Endothelial cell of umbilical vein (primary cell): ENCODE data around the gene FLRT1. TPM values are rescaled to one million over a fixed set of nuclear protein-coding genes. Genes with fewer than 3 reads are reported as not detected.

ENCODE experiments used
- BruUV-seq: library from RNA; stranded (reverse); fragments of 400-500 nt; replicated peaks from 2 replicates; lab custom pipeline; 2021; lab: Mats Ljungman, UMichigan
- CTCF ChIA-PET: fragments of 300-600, 350-600 bp; sonication (Branson Sonifier 250); formaldehyde crosslinking; loops from one replicate; lab custom pipeline; 2021; ENCODE audit warnings: antibody characterized with exemption, inconsistent platforms; lab: Charles Lee
- POLR2A ChIA-PET: fragments of 300-600, 350-600 bp; sonication (Branson Sonifier 250); formaldehyde crosslinking; loops from one replicate; lab custom pipeline; 2021; ENCODE audit warnings: antibody characterized with exemption, inconsistent platforms; lab: Charles Lee
- DNase-seq: peaks from one replicate; pipeline ENCODE4 v3.0.0-alpha.2; 2011; ENCODE audit warnings: low read depth, low spot score
- FAIRE-seq: peaks from 2 replicates; lab custom pipeline; 2011; peaks lifted over from hg19 to GRCh38; lab: Jason Lieb, UNC
- H2AFZ ChIP-seq: 2 replicates; pipeline ENCODE4 v1.6.0; 2012; ENCODE audit warnings: low read depth, low read length, control low read depth, inconsistent platforms
- H3K27ac ChIP-seq: 2 replicates; pipeline ENCODE4 v1.5.1; 2011; ENCODE audit warnings: low read depth, mild to moderate bottlenecking, control low read depth, low read length, moderate library complexity; ENCODE audit not compliant: insufficient read depth
- H3K27me3 ChIP-seq, 2 experiments: 2 replicates each; pipeline versions ENCODE4 v1.6.0 to v1.6.1; 2011; ENCODE audit warnings: low read length in 2 of 2, mixed read lengths in 1 of 2; ENCODE audit not compliant: control insufficient read depth in 2 of 2, insufficient read depth in 2 of 2
- H3K36me3 ChIP-seq, 2 experiments: 2 replicates in 1 of 2; 3 replicates in 1 of 2; pipeline ENCODE4 v1.5.1; 2011; ENCODE audit warnings: low read length in 2 of 2, mild to moderate bottlenecking in 1 of 2, moderate library complexity in 1 of 2; ENCODE audit not compliant: control insufficient read depth in 2 of 2, insufficient read depth in 2 of 2; ENCODE audit errors: extremely low read depth in 1 of 2
- H3K4me1 ChIP-seq: 3 replicates; pipeline ENCODE4 v1.5.1; 2011; ENCODE audit warnings: mild to moderate bottlenecking, low read length; ENCODE audit not compliant: control insufficient read depth, insufficient read depth; ENCODE audit errors: extremely low read depth
- H3K4me2 ChIP-seq: 2 replicates; pipeline ENCODE4 v1.6.1; 2011; ENCODE audit warnings: low read length, control low read depth, mixed read lengths; ENCODE audit not compliant: insufficient read depth
- H3K4me3 ChIP-seq, 3 experiments: fragments of 200-600 bp in 1 of 3; sonication (generic), shearing (Covaris generic) in 1 of 3; replicated peaks in 1 of 3; 2 replicates each; pipeline ENCODE4 v1.5.1; 2011 to 2016; ENCODE audit warnings: control low read depth in 3 of 3, low read length in 3 of 3, mild to moderate bottlenecking in 2 of 3, inconsistent platforms in 1 of 3, low read depth in 1 of 3, moderate library complexity in 1 of 3; ENCODE audit not compliant: insufficient read depth in 1 of 3
- H3K79me2 ChIP-seq: 2 replicates; pipeline ENCODE4 v1.6.0; 2012; ENCODE audit warnings: low read length, inconsistent platforms; ENCODE audit not compliant: control insufficient read depth, insufficient read depth
- H3K9ac ChIP-seq: replicated peaks from 2 replicates; pipeline ENCODE3; 2011; ENCODE audit warnings: low read length, control low read depth; ENCODE audit not compliant: insufficient read depth; ENCODE audit errors: extremely low read depth
- H3K9me1 ChIP-seq: replicated peaks from 3 replicates; pipeline ENCODE4 v1.6.0; 2011; ENCODE audit warnings: mild to moderate bottlenecking, low read length; ENCODE audit not compliant: control insufficient read depth, insufficient read depth; ENCODE audit errors: extremely low read depth
- H3K9me3 ChIP-seq: replicated peaks from 2 replicates; pipeline ENCODE4 v1.5.1; 2012; ENCODE audit warnings: low read length, inconsistent platforms; ENCODE audit not compliant: control insufficient read depth, insufficient read depth
- H4K20me1 ChIP-seq: replicated peaks from 2 replicates; pipeline ENCODE3; 2011; ENCODE audit warnings: mild to moderate bottlenecking, low read length; ENCODE audit not compliant: control insufficient read depth, insufficient read depth; ENCODE audit errors: extremely low read depth
- CTCF ChIP-seq, 2 donors: IDR thresholded peaks; 1 replicate in 1 of 2; 2 replicates in 1 of 2; pipeline ENCODE4 v1.5.1; 2011; ENCODE audit warnings: low read length in 2 of 2, mild to moderate bottlenecking in 2 of 2, moderate library complexity in 2 of 2, control low read depth in 1 of 2, inconsistent platforms in 1 of 2, low read depth in 1 of 2; ENCODE audit not compliant: insufficient read depth in 1 of 2; ENCODE audit errors: extremely low read depth in 1 of 2
- EZH2 ChIP-seq: IDR thresholded peaks from 2 replicates; pipeline ENCODE4 v1.6.1; 2012; ENCODE audit warnings: borderline replicate concordance, low read depth, mild to moderate bottlenecking, moderate library complexity, low read length, inconsistent platforms; ENCODE audit not compliant: severe bottlenecking
- FOS ChIP-seq: IDR thresholded peaks from 2 replicates; pipeline ENCODE4 v1.6.1; 2011; ENCODE audit warnings: mild to moderate bottlenecking, low read length, moderate library complexity, borderline replicate concordance; ENCODE audit not compliant: insufficient read depth
- GATA2 ChIP-seq: IDR thresholded peaks from 2 replicates; pipeline ENCODE4 v1.7.0; 2011; ENCODE audit warnings: low read depth, mild to moderate bottlenecking, moderate library complexity, mixed read lengths, low read length; ENCODE audit not compliant: insufficient read length, insufficient read depth
- JUN ChIP-seq: IDR thresholded peaks from 2 replicates; pipeline ENCODE4 v1.6.1; 2011; ENCODE audit warnings: borderline replicate concordance, low read depth; ENCODE audit not compliant: insufficient read length, insufficient read depth
- MAX ChIP-seq: IDR thresholded peaks from 2 replicates; pipeline ENCODE4 v1.6.1; 2011; ENCODE audit not compliant: insufficient read depth, insufficient read length
- MYC ChIP-seq: IDR thresholded peaks from one replicate; pipeline ENCODE4 v1.6.1; 2011; ENCODE audit warnings: mild to moderate bottlenecking, low read depth, low read length
- POLR2A ChIP-seq: IDR thresholded peaks from 2 replicates; pipeline ENCODE4 v1.6.1; 2012; ENCODE audit warnings: low read depth, mild to moderate bottlenecking, control low read depth, low read length
- POLR2AphosphoS5 ChIP-seq: IDR thresholded peaks from 2 replicates; pipeline ENCODE4 v1.6.1; 2012; ENCODE audit warnings: low read depth, mild to moderate bottlenecking, control low read depth, low read length, moderate library complexity; ENCODE audit not compliant: insufficient read depth
- dilution Hi-C: fragments of 300-500 bp; cut with MboI; formaldehyde crosslinking; loops from one replicate; pipeline ENCODE4 v1.15.0; 2019; ENCODE audit warnings: low sequenced_read_pairs; ENCODE audit not compliant: extremely low pct_ligation_motif_present
- intact Hi-C: fragments of 100-400 bp; cut with micrococcal nuclease; formaldehyde crosslinking; loops from one replicate; pipeline ENCODE4 v1.10.0; 2022
- polyA plus RNA-seq, 4 experiments: library from polyadenylated mRNA; depleted of rRNA in 3 of 4; stranded (reverse) in 3 of 4; unstranded in 1 of 4; fragments of >200 nt; gene quantifications; 2 replicates each; pipeline versions ENCODE4 v1.2.1 to v1.2.3, GENCODE V29; 2011 to 2012; ENCODE audit warnings: missing spikeins in 1 of 4
- total RNA-seq: library from RNA; stranded (reverse); gene quantifications from 2 replicates; pipeline ENCODE4 v1.2.3, GENCODE V29; 2021

Gene FLRT1
- total and polyA plus RNA-seq, 2 donors (not counting 3 experiments of a cell fraction or from before 2014, with no cell fraction given) = not detected

- Histone ChIP-seq H3K9ac (no peak overlapping the region), H3K4me1 (no peaks in the 10 kb centered on the region), H3K9me3 (no peaks in the 10 kb centered on the region), H3K9me1 (no peaks in the 10 kb centered on the region), H3K36me3 (no peaks in the 10 kb centered on the region), H3K27ac (no peak overlapping the region), H3K79me2 (no peaks in the 10 kb centered on the region), H2AFZ (no peak overlapping the region), H3K4me2 (no peak overlapping the region), H4K20me1 (no peaks in the 10 kb centered on the region), H3K4me3 (no peak overlapping the region), H3K27me3 (no peaks in the 10 kb centered on the region)
- BruUV-seq = no TSS peak
- ChIA-PET POLR2A (interaction anchor here (0.6 kb wide), 1 partner anchor 284 kb away, joined by 4 read pairs; no protein-coding TSS in a partner anchor), CTCF (interaction anchor here (1.0 kb wide), 1 partner anchor 9 kb away, joined by 3 read pairs; no protein-coding TSS in a partner anchor)
- DNase-seq = no peak
- no peak for TF ChIP-seq JUN
- no peak for TF ChIP-seq GATA2
- no peak for TF ChIP-seq FOS
- no peak for TF ChIP-seq MYC
- TF ChIP-seq POLR2AphosphoS5 = no peak
- TF ChIP-seq POLR2A = no peak
- TF ChIP-seq MAX = no peak
- TF ChIP-seq EZH2 = no peak
- TF ChIP-seq CTCF (IDR thresholded peaks at IDR 0.05; ENCODE audit: extremely low read depth in 1 of 2, insufficient read depth in 1 of 2, low read depth in 1 of 2, low read length in 2 of 2) = no peak
- dilution Hi-C loops = no loop called here
- intact Hi-C loops = no loop called here
- no peak for FAIRE-seq
These were observed 22.4 kb upstream of the FLRT1 start for GRCh38 chr11:64013141-64013896.
